K562 (cell line): ENCODE data around the gene ATP5PD. TPM values are rescaled to one million over a fixed set of nuclear protein-coding genes. Genes with fewer than 3 reads are reported as not detected.

Source experiments
- ATF7 ChIP-seq: fragments of 450-650 bp; IDR thresholded peaks from 2 replicates; pipeline ENCODE4 v1.7.1; 2014; ENCODE audit warnings: mild to moderate bottlenecking, moderate library complexity
- BCL6 ChIP-seq: fragments of 250-450 bp; sonication (Bioruptor Pico); IDR thresholded peaks from 2 replicates; pipeline ENCODE4 v1.4.0; 2020
- EP400 ChIP-seq: fragments of 450-650 bp; IDR thresholded peaks from 2 replicates; pipeline ENCODE4 v1.6.1; 2017; ENCODE audit warnings: antibody characterized with exemption, mild to moderate bottlenecking, moderate library complexity
- HMG20B ChIP-seq: fragments of 250-450 bp; sonication (Bioruptor Pico); IDR thresholded peaks from 2 replicates; pipeline ENCODE4 v1.5.0; 2021; ENCODE audit warnings: mild to moderate bottlenecking
- REST ChIP-seq, 2 experiments: fragments of 450-650 bp; formaldehyde crosslinking in 1 of 2; IDR thresholded peaks; 2 replicates each; pipeline versions ENCODE4 v1.4.0 to v1.6.1; 2014 to 2020; ENCODE audit warnings: mild to moderate bottlenecking in 2 of 2, borderline replicate concordance in 1 of 2, low read depth in 1 of 2
- SUPT5H ChIP-seq: fragments of 450-650 bp; IDR thresholded peaks from 2 replicates; pipeline ENCODE4 v1.6.1; 2016
- TEAD1 ChIP-seq, 2 experiments: fragments of 450-650 bp in 1 of 2; sonication (generic) in 1 of 2; formaldehyde crosslinking; IDR thresholded peaks; 2 replicates each; pipeline versions ENCODE4 v1.4.0 to v1.8.0; 2020 to 2022; ENCODE audit warnings: mild to moderate bottlenecking in 2 of 2, missing genetic modification reagents in 1 of 2
- THRB ChIP-seq: fragments of 450-650 bp; formaldehyde crosslinking; conservative IDR thresholded peaks from 2 replicates; pipeline ENCODE4 v1.4.0; 2022; ENCODE audit warnings: mild to moderate bottlenecking, missing genetic modification characterization
- ZNF121 ChIP-seq: sonication (generic); formaldehyde crosslinking; conservative IDR thresholded peaks from 2 replicates; pipeline ENCODE4 v1.8.0; 2022; ENCODE audit warnings: missing genetic modification reagents
- ZNF512 ChIP-seq: IDR thresholded peaks from 2 replicates; pipeline ENCODE4 v1.6.1; 2016; ENCODE audit warnings: missing genetic modification characterization, missing compliant biosample characterization
- ZNF696 ChIP-seq: fragments of 250-450 bp; sonication (Bioruptor Pico); conservative IDR thresholded peaks from 2 replicates; pipeline ENCODE4 v1.4.0; 2020; ENCODE audit warnings: mild to moderate bottlenecking, moderate library complexity
- polyA plus RNA-seq, 8 experiments: library from polyadenylated mRNA; depleted of rRNA in 4 of 8; stranded (reverse) in 5 of 8; unstranded in 3 of 8; fragments of >200 nt; fragmentation: Nextera tagmentation in 2 of 8; fragmentation: Illumina TruSeq in 1 of 8; extraction: Ambion mirVana in 2 of 8; extraction: Trizol in 1 of 8; gene quantifications; 2 replicates each; pipeline versions ENCODE4 v1.2.1 to v1.2.3, GENCODE V29; 2011 to 2014; ENCODE audit warnings: inconsistent platforms in 1 of 8, missing spikeins in 1 of 8
- total RNA-seq, 7 experiments: library from RNA; depleted of rRNA in 6 of 7; stranded (reverse); fragments of >200 nt in 6 of 7; fragmentation: Illumina TruSeq in 2 of 7; extraction: Trizol in 2 of 7; gene quantifications; 2 replicates each; pipeline versions ENCODE4 v1.2.1 to v1.2.3, GENCODE V29; 2011 to 2021; ENCODE audit warnings: low replicate concordance in 1 of 7
- TF ChIP-seq, protein P1 (sequence below), 2 experiments: fragments of 450-650 bp; IDR thresholded peaks; 2 replicates each; pipeline ENCODE4 v1.6.1; 2018; ENCODE audit warnings: mild to moderate bottlenecking in 2 of 2, low read depth in 1 of 2; ENCODE audit not compliant: partially characterized antibody in 2 of 2

The ATP5PD gene
- total and polyA plus RNA-seq, 9 of the 15 experiments (the other 6 are each of a cell fraction or from before 2014, with no cell fraction given): 271 to 828 (median 432) TPM

DNA sequence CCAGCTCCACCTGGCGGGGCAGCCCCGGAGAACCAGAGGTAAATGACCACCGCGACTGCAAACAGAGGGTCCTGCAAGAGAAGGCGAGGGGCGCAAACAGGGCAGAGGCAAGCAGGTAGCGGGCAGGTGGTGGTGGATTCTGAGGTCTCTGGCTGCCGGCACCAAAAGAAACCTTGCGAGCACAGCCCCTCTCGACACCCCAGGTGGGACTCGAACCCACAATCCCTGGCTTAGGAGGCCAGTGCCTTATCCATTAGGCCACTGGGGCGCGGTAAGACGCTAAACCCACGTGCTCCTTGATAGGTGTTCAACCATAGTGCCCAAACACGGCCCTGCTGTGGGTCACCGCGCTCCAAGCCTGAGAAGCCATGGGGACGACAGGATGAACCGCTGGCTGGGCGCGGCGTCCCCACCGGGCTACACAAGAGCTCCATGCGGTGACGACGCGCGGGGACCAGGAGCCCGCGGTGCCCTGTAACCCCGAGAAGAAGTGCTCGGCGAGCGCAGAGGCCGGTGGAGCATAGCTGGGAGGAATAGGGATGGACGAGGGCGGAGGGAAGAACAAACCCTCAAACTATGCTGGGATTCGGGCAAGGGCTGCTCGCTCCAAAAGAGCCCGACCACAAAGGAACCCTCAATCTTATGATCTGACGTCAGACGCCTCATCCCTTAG, 12.4 kb downstream of the ATP5PD start (continued):
- TF ChIP-seq EP400 (peak; percentile 79; the same call in 1 of the 2 replicates), ZNF121 (CRISPR knock-in tag) (no peak), HMG20B (CRISPR knock-in tag) (no peak), ZNF696 (CRISPR knock-in tag) (no peak), TEAD1 (CRISPR knock-in tag; IDR thresholded peaks at IDR 0.05) (peak in 1 of 2 experiments; percentile 77; a peak in 2 of 4 replicates), SUPT5H (peak; percentile 57; the same call in 1 of the 2 replicates), BCL6 (CRISPR knock-in tag) (no peak), THRB (CRISPR knock-in tag) (no peak), ZNF512 (no peak), REST (IDR thresholded peaks at IDR 0.05; ENCODE audit: borderline replicate concordance) (peak; percentile 9; the same call in 1 of the 2 replicates), REST (CRISPR knock-in tag; IDR thresholded peaks at IDR 0.05; ENCODE audit: low read depth) (no peak), ATF7 (no peak)
- TF ChIP-seq, protein P1, sequence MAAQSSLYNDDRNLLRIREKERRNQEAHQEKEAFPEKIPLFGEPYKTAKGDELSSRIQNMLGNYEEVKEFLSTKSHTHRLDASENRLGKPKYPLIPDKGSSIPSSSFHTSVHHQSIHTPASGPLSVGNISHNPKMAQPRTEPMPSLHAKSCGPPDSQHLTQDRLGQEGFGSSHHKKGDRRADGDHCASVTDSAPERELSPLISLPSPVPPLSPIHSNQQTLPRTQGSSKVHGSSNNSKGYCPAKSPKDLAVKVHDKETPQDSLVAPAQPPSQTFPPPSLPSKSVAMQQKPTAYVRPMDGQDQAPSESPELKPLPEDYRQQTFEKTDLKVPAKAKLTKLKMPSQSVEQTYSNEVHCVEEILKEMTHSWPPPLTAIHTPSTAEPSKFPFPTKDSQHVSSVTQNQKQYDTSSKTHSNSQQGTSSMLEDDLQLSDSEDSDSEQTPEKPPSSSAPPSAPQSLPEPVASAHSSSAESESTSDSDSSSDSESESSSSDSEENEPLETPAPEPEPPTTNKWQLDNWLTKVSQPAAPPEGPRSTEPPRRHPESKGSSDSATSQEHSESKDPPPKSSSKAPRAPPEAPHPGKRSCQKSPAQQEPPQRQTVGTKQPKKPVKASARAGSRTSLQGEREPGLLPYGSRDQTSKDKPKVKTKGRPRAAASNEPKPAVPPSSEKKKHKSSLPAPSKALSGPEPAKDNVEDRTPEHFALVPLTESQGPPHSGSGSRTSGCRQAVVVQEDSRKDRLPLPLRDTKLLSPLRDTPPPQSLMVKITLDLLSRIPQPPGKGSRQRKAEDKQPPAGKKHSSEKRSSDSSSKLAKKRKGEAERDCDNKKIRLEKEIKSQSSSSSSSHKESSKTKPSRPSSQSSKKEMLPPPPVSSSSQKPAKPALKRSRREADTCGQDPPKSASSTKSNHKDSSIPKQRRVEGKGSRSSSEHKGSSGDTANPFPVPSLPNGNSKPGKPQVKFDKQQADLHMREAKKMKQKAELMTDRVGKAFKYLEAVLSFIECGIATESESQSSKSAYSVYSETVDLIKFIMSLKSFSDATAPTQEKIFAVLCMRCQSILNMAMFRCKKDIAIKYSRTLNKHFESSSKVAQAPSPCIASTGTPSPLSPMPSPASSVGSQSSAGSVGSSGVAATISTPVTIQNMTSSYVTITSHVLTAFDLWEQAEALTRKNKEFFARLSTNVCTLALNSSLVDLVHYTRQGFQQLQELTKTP (IDR thresholded peaks at IDR 0.05; ENCODE audit: low read depth in 1 of 2, partially characterized antibody in 2 of 2): peak in 1 of 2 experiments; percentile 49
